GM10266 (cell line): ENCODE results near the gene RPS21.

Experiments used
- DNase-seq: peaks from one replicate; pipeline ENCODE4 v3.0.0; 2012; ENCODE audit errors: extremely low spot score
- TF ChIP-seq, protein P1 (sequence below): IDR thresholded peaks from 2 replicates; pipeline ENCODE4 v1.5.1; 2012; ENCODE audit warnings: mild to moderate bottlenecking, low read depth; ENCODE audit not compliant: control insufficient read depth, insufficient read depth; ENCODE audit errors: missing control alignments

Gene RPS21

DNA sequence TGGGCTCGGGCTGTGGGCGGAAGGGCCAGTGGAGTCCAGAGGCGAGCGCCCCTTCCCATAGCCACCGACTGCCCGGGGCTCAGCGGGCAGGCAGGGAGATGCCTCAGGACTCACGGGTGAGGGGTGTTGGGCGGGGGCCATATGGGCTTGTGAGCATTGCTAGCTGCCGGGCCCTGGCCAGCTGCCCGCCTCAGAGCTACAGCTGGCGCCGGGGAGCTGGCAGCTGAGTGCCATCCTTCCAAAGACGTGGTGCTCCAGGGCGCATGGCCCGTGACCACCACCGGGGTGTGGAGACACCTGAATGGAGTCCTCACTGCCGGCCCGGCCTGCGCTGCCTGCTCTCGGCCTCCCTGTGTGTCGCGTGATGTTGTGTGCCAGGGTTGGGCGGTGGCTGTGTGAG is 51.0 kb downstream of the RPS21 start:
- TF ChIP-seq, protein P1, sequence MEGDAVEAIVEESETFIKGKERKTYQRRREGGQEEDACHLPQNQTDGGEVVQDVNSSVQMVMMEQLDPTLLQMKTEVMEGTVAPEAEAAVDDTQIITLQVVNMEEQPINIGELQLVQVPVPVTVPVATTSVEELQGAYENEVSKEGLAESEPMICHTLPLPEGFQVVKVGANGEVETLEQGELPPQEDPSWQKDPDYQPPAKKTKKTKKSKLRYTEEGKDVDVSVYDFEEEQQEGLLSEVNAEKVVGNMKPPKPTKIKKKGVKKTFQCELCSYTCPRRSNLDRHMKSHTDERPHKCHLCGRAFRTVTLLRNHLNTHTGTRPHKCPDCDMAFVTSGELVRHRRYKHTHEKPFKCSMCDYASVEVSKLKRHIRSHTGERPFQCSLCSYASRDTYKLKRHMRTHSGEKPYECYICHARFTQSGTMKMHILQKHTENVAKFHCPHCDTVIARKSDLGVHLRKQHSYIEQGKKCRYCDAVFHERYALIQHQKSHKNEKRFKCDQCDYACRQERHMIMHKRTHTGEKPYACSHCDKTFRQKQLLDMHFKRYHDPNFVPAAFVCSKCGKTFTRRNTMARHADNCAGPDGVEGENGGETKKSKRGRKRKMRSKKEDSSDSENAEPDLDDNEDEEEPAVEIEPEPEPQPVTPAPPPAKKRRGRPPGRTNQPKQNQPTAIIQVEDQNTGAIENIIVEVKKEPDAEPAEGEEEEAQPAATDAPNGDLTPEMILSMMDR, result no peak
- no peak for DNase-seq
